ENCODE data around the gene TUT1. TPM values are rescaled to one million over a fixed set of nuclear protein-coding genes. Genes with fewer than 3 reads are reported as not detected.
"Not testable (repeated sequence)": the region's sequence is repeated elsewhere in the genome, so short reads cannot be mapped to it uniquely, and the experiment has no call there.

Gene TUT1
- total and polyA plus RNA-seq, 12 donors = 7.0 to 67.6 (median 15.5) TPM

DNA sequence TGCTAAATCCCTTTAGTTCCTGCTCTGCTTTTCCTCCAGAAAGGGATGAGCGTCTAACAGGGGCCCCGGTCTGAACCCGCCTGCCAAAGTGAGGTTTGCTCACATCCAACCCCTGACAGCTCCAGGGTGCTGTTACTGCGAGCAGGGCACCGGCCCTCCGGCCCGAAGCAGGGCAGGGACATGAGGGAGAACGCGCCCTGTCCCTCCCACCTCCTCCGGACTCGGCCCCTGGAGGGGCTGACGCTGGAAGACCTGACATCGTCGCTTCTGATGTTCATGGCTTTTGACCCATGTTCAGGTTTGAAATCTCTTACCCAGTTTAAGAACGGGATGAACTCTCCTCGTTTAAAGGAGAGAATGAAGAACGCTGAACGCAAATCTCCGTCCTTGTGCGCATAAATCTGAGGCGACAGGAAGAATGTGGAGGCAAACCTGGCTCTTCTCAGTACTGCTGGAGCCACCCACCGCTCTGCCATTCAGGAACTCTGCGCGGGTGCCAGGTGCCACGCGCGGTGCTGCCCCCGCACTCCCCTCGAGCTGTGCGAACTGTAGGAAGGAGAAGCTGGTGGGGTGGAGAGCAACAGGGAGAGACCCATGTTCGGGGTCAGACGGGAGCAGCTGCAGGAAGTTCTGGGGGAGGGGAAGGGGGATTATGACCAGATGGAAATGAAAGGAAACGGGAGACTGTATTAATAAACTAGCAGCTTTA, 16.8 kb downstream of the TUT1 start:
- Histone ChIP-seq H3K36me3 (replicated peaks in 1 of 2) (peaks cover 0 to 58% of the 10 kb centered on the region in 2 donors), H3K27ac (peak overlapping the region; percentile 43 to 98 (median 85)), H3K27me3 (no peaks in the 10 kb centered on the region), H3K4me1 (replicated peaks in 1 of 2) (peaks cover 13 to 45% of the 10 kb centered on the region in 2 donors), H3K9me3 (replicated peaks in 1 of 3) (no peaks in the 10 kb centered on the region), H3K4me3 (peak overlapping the region in 3 of 4 donors; percentile 2 to 54 (median 41))
- WGBS, 4 donors = 0 to 1% (median 1%) methylated on average over 23 to 33 of the region's 33 CpGs
- peak in 4 of 7 donors; percentile 38 to 59 (median 55) for DNase-seq
- no peak for TF ChIP-seq POLR2A (IDR thresholded peaks at IDR 0.05)
- TF ChIP-seq, protein P1, sequence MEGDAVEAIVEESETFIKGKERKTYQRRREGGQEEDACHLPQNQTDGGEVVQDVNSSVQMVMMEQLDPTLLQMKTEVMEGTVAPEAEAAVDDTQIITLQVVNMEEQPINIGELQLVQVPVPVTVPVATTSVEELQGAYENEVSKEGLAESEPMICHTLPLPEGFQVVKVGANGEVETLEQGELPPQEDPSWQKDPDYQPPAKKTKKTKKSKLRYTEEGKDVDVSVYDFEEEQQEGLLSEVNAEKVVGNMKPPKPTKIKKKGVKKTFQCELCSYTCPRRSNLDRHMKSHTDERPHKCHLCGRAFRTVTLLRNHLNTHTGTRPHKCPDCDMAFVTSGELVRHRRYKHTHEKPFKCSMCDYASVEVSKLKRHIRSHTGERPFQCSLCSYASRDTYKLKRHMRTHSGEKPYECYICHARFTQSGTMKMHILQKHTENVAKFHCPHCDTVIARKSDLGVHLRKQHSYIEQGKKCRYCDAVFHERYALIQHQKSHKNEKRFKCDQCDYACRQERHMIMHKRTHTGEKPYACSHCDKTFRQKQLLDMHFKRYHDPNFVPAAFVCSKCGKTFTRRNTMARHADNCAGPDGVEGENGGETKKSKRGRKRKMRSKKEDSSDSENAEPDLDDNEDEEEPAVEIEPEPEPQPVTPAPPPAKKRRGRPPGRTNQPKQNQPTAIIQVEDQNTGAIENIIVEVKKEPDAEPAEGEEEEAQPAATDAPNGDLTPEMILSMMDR (IDR thresholded peaks at IDR 0.05) = no peak
- intact Hi-C loops (cut with DNase I) = no loop called here

GRCh38 chr11:62573592-62574362, 17.5 kb downstream of the TUT1 start, which contains the start of gene EEF1G:
Gene EEF1G (minus strand): TSS chr11:62573891. CDS start chr11:62573842, 49 bp downstream.
- H3K4me1 ChIP-seq (replicated peaks in 1 of 2) = peaks cover 13 to 45% of the 10 kb centered on the region in 2 donors
- intact Hi-C loops (cut with DNase I) = no loop called here
- H3K4me3 ChIP-seq = peak within 1 kb of the TSS; percentile 64 to 92 (median 83)
- H3K36me3 ChIP-seq (replicated peaks in 1 of 2) = peaks cover 0 to 58% of the 10 kb centered on the region in 2 donors
- peak; percentile 63 to 81 for TF ChIP-seq POLR2A (IDR thresholded peaks at IDR 0.05)
- TF ChIP-seq, protein P1 (IDR thresholded peaks at IDR 0.05) = peak in 1 of 6 experiments; percentile 9
- WGBS, 4 donors = 0% methylated on average over 31 to 46 of the region's 46 CpGs
- H3K27ac ChIP-seq = peak within 1 kb of the TSS; percentile 43 to 98 (median 85)
- H3K27me3 ChIP-seq = no peaks in the 10 kb centered on the region
- H3K9me3 ChIP-seq (replicated peaks in 1 of 3) = no peaks in the 10 kb centered on the region
- peak; percentile 98 to 100 (median 99) for DNase-seq

DNA sequence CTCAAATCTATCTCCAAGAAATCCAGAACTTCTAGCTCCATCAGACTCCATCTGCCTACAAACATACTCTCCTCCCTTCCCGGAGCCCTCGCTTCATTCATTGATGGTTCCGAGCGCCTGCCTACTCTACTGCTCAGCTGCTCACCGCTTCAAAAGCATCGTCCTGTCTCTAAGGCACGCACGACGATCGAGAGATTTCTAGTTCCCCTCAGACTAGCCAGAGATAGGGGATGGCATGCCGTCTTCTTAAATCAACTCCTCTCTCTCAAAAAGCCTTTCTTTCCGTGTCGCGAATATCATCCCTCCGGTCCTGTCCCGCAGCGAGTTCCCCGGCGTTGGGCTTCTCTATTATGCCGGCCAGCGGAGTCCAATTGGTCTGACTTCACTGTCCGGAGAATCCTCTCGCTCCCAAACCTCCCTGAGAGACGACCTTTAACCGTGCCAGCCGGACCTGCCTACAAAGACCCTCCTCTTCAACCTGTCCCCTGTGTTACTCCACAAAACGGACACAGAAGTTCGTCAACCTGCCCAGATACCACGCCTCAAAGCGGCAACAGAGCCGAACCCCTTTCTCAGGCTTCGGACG, 18.2 kb downstream of the TUT1 start:
- DNase-seq = peak in 4 of 7 donors; percentile 44 to 57 (median 49)
- H3K9me3 ChIP-seq (replicated peaks in 1 of 3) = no peaks in the 10 kb centered on the region
- intact Hi-C loops (cut with DNase I) = no loop called here
- H3K27ac ChIP-seq = peak overlapping the region in 4 of 5 donors; percentile 67 to 86 (median 70)
- H3K27me3 ChIP-seq = no peaks in the 10 kb centered on the region
- peaks cover 13 to 45% of the 10 kb centered on the region in 2 donors for H3K4me1 ChIP-seq (replicated peaks in 1 of 2)
- TF ChIP-seq, protein P1 (IDR thresholded peaks at IDR 0.05) = no peak
- TF ChIP-seq POLR2A (IDR thresholded peaks at IDR 0.05) = no peak
- peaks cover 0 to 58% of the 10 kb centered on the region in 2 donors for H3K36me3 ChIP-seq (replicated peaks in 1 of 2)
- whole genome bisulfite sequencing, 4 donors = 1% methylated on average over 31 to 33 of the region's 33 CpGs
- H3K4me3 ChIP-seq = peak overlapping the region; percentile 64 to 92 (median 83)

GRCh38 chr11:62572431-62572830, 18.9 kb downstream of the TUT1 start:
- no peak for DNase-seq
- peaks cover 0 to 61% of the 10 kb centered on the region in 2 donors for H3K36me3 ChIP-seq (replicated peaks in 1 of 2)
- peak overlapping the region in 2 of 5 donors; percentile 67 to 86 for H3K27ac ChIP-seq
- TF ChIP-seq POLR2A (IDR thresholded peaks at IDR 0.05) = no peak
- TF ChIP-seq, protein P1 (IDR thresholded peaks at IDR 0.05) = no peak
- intact Hi-C loops (cut with DNase I) = no loop called here
- H3K27me3 ChIP-seq = no peaks in the 10 kb centered on the region
- H3K9me3 ChIP-seq (replicated peaks in 1 of 3) = no peaks in the 10 kb centered on the region
- 68 to 74% (median 70%) methylated on average over 12 of the region's 12 CpGs for WGBS, 4 donors
- H3K4me3 ChIP-seq = peak overlapping the region in 1 of 4 donors; percentile 74
- peaks cover 13 to 45% of the 10 kb centered on the region in 2 donors for H3K4me1 ChIP-seq (replicated peaks in 1 of 2)

- H3K27me3 ChIP-seq; H3K9me3 ChIP-seq (replicated peaks in 1 of 3); H3K4me3 ChIP-seq; intact Hi-C loops (cut with DNase I): not testable (repeated sequence)
- Histone ChIP-seq H3K4me1 (replicated peaks in 1 of 2) (peaks cover 13 to 45% of the 10 kb centered on the region in 2 donors), H3K36me3 (replicated peaks in 1 of 2) (peaks cover 0 to 65% of the 10 kb centered on the region in 2 donors), H3K27ac (peak overlapping the region in 1 of 5 donors; percentile 11)
- DNase-seq = peak in 2 of 7 donors; percentile 53 to 60
- 46 to 70% (median 57%) methylated on average over 5 of the region's 5 CpGs for WGBS, 4 donors
These were observed 19.8 kb downstream of the TUT1 start for GRCh38 chr11:62571493-62571892.

- H3K27me3 ChIP-seq; H3K9me3 ChIP-seq (replicated peaks in 1 of 3); intact Hi-C loops (cut with DNase I); H3K4me3 ChIP-seq; DNase-seq: not testable (repeated sequence)
- peaks cover 13 to 40% of the 10 kb centered on the region in 2 donors for H3K4me1 ChIP-seq (replicated peaks in 1 of 2)
- peaks cover 0 to 66% of the 10 kb centered on the region in 2 donors for H3K36me3 ChIP-seq (replicated peaks in 1 of 2)
- 80 to 95% (median 89%) methylated on average over 5 of the region's 5 CpGs for WGBS, 4 donors
- H3K27ac ChIP-seq = peak overlapping the region in 1 of 5 donors; percentile 11
These were observed 20.4 kb downstream of the TUT1 start for GRCh38 chr11:62570903-62571302.
